H54 (cell line): ENCODE data around the gene PCDHGB4.
A peak's percentile ranks its signal among the peaks of the same experiment; 100 is the strongest.
"Not testable (repeated sequence)": the region's sequence is repeated elsewhere in the genome, so short reads cannot be mapped to it uniquely, and the experiment has no call there.

ENCODE experiments used
- DNase-seq: peaks from one replicate; pipeline ENCODE4 v3.0.0; 2011; ENCODE audit warnings: low spot score, mixed read lengths; ENCODE audit not compliant: insufficient read length
- FAIRE-seq: peaks from 3 replicates; lab custom pipeline; 2011; peaks lifted over from hg19 to GRCh38; lab: Jason Lieb, UNC
- POLR2A ChIP-seq: IDR thresholded peaks from 2 replicates; pipeline ENCODE4 v1.6.1; 2011; ENCODE audit warnings: low read depth, mild to moderate bottlenecking, low read length

Gene PCDHGB4

DNA sequence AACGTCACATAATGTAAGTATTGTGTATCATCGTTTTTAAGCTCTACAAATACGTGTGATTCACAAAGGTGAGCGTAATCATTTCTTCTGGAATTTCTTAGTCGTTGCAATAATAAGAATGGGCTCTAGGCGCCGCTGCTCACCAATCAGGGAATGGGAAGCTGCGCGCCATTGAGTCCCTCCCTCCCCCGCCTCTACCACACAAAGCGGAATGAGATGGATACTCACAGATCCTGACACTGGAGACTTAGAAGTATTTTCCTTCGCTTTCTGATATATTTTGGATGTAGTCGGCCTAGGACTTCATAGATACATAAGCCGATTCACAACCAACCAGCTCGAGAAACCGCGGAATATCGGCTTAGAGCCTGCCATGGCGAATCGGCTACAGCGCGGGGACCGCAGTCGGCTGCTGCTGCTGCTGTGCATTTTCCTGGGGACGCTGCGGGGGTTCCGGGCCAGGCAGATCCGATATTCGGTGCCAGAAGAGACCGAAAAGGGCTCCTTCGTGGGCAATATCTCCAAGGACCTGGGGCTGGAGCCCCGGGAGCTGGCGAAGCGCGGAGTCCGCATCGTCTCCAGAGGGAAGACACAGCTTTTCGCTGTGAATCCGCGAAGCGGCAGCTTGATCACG is 33.5 kb downstream of the PCDHGB4 start, which contains the start of gene PCDHGA11:
Gene PCDHGA11 (plus strand): TSS at position 197 of the 634 bp plus-strand sequence. CDS start 177 bp downstream, at position 374.
- DNase-seq (peak; percentile 22), FAIRE-seq (no peak)
- no peak for TF ChIP-seq POLR2A

DNA sequence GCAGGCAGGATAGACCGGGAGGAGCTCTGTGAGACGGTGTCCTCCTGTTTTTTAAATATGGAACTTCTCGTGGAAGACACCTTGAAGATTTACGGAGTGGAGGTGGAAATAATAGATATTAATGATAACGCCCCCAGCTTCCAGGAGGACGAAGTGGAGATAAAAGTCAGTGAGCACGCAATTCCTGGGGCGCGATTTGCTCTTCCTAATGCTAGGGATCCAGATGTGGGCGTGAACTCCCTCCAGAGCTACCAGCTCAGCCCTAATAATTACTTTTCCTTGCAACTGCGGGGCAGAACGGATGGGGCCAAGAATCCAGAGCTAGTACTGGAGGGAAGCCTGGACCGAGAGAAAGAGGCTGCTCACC is 34.0 kb downstream of the PCDHGB4 start:
- FAIRE-seq (no peak), DNase-seq (no peak)
- no peak for TF ChIP-seq POLR2A

DNA sequence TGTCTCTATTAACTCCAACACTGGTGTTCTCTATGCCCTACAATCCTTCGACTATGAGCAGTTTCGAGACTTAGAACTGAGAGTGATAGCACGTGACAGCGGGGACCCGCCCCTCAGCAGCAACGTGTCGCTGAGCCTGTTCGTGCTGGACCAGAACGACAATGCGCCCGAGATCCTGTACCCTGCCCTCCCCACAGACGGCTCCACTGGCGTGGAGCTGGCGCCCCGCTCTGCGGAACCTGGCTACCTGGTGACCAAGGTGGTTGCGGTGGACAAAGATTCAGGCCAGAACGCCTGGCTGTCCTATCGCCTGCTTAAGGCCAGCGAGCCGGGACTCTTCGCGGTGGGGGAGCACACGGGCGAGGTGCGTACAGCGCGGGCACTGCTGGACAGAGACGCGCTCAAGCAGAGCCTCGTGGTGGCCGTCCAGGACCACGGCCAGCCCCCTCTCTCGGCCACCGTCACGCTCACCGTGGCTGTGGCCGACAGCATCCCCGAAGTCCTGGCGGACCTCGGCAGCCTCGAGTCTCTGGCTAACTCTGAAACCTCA is 35.3 kb downstream of the PCDHGB4 start:
- no peak for TF ChIP-seq POLR2A
- FAIRE-seq: no peak
- DNase-seq: no peak

DNA sequence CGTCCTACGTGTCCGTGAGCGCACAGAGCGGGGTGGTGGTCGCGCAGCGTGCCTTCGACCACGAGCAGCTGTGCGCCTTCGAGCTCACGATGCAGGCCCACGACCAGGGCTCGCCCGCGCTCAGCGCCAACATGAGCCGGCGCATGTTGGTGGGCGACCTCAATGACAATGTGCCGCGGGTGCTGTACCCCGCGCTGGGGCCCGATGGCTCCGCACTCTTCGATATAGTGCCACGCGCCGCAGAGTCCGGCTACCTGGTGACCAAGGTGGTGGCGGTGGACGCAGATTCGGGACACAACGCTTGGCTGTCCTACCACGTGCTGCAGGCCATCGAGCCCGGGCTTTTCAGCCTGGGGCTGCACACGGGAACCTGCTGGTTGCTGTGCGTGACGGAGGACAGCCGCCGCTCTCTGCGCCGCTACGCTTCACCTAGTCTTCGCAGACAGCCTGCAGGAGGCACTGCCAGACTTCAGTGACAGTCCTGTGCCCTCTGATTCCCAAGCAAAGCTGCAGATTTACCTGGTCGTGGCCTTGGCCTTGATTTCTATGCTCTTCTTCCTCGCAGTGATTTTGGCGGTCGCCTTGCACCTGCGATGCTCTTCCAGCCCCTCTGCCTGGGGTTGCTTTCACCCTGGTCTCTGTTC is 40.4 kb downstream of the PCDHGB4 start:
- DNase-seq: no peak
- TF ChIP-seq POLR2A: no peak
- no peak for FAIRE-seq

DNA sequence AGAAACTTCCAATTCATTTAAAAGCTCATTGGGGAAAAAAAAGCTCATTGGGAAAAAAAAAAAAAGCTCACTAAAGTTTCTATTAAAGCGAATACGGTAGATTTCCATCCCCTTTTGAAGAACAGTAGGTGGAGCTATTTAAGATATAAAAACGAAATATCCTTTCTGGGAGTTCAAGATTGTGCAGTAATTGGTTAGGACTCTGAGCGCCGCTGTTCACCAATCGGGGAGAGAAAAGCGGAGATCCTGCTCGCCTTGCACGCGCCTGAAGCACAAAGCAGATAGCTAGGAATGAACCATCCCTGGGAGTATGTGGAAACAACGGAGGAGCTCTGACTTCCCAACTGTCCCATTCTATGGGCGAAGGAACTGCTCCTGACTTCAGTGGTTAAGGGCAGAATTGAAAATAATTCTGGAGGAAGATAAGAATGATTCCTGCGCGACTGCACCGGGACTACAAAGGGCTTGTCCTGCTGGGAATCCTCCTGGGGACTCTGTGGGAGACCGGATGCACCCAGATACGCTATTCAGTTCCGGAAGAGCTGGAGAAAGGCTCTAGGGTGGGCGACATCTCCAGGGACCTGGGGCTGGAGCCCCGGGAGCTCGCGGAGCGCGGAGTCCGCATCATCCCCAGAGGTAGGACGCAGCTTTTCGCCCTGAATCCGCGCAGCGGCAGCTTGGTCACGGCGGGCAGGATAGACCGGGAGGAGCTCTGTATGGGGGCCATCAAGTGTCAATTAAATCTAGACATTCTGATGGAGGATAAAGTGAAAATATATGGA is 43.0 kb downstream of the PCDHGB4 start, which contains the start of gene PCDHGA12:
Gene PCDHGA12 (plus strand): TSS at position 176 of the 782 bp plus-strand sequence. CDS start 253 bp downstream, at position 429.
- DNase-seq (no peak), FAIRE-seq (no peak)
- TF ChIP-seq POLR2A: no peak

DNA sequence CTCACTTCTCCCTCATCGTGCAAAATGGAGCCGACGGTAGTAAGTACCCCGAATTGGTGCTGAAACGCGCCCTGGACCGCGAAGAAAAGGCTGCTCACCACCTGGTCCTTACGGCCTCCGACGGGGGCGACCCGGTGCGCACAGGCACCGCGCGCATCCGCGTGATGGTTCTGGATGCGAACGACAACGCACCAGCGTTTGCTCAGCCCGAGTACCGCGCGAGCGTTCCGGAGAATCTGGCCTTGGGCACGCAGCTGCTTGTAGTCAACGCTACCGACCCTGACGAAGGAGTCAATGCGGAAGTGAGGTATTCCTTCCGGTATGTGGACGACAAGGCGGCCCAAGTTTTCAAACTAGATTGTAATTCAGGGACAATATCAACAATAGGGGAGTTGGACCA is 43.8 kb downstream of the PCDHGB4 start:
- DNase-seq (no peak), FAIRE-seq (no peak)
- TF ChIP-seq POLR2A: no peak

DNA sequence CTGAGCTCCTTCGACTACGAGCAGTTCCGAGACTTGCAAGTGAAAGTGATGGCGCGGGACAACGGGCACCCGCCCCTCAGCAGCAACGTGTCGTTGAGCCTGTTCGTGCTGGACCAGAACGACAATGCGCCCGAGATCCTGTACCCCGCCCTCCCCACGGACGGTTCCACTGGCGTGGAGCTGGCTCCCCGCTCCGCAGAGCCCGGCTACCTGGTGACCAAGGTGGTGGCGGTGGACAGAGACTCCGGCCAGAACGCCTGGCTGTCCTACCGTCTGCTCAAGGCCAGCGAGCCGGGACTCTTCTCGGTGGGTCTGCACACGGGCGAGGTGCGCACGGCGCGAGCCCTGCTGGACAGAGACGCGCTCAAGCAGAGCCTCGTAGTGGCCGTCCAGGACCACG is 44.8 kb downstream of the PCDHGB4 start:
- not testable (repeated sequence) for FAIRE-seq, DNase-seq

DNA sequence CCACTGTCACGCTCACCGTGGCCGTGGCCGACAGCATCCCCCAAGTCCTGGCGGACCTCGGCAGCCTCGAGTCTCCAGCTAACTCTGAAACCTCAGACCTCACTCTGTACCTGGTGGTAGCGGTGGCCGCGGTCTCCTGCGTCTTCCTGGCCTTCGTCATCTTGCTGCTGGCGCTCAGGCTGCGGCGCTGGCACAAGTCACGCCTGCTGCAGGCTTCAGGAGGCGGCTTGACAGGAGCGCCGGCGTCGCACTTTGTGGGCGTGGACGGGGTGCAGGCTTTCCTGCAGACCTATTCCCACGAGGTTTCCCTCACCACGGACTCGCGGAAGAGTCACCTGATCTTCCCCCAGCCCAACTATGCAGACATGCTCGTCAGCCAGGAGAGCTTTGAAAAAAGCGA is 45.2 kb downstream of the PCDHGB4 start:
- not testable (repeated sequence) for FAIRE-seq, DNase-seq

DNA sequence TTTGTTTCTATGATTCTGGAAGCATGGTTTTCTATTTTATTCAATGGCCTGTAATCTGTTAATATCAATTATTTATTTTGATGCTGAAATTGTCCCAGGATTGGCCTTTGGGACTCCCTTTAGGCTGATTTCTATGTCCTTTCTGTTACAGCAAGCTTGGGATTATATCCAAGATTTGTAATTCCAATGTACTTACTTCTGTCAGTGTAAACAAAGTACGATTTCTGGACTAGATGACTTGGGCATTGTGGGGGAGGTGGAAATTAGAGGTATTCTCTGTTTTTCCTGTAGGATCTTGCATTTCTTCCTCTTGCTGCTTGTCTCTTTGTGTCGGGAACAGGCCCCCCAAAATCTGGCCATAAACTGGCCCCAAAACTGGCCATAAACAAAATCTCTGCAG is 46.5 kb downstream of the PCDHGB4 start:
- FAIRE-seq (no peak), DNase-seq (no peak)
- TF ChIP-seq POLR2A: no peak

DNA sequence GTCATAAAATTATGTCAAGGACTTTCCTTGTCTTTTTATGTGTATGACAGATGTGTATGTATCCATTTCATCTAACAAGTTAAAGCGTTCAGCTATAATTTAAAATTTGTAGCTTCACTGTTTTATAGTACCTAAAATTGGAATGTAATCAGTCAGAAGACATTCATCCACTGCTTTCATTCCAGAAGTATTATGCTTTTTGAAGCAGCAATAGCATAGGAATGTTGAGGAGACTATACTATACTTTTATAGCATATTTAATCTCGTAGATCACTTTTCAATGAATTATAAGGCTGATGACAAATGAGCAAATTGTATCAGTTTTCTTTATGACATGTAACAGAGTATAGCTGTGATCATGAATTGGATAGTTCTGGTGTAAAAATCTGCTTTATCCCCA is 49.7 kb downstream of the PCDHGB4 start:
- DNase-seq (no peak), FAIRE-seq (peak; percentile 15)
- no peak for TF ChIP-seq POLR2A

DNA sequence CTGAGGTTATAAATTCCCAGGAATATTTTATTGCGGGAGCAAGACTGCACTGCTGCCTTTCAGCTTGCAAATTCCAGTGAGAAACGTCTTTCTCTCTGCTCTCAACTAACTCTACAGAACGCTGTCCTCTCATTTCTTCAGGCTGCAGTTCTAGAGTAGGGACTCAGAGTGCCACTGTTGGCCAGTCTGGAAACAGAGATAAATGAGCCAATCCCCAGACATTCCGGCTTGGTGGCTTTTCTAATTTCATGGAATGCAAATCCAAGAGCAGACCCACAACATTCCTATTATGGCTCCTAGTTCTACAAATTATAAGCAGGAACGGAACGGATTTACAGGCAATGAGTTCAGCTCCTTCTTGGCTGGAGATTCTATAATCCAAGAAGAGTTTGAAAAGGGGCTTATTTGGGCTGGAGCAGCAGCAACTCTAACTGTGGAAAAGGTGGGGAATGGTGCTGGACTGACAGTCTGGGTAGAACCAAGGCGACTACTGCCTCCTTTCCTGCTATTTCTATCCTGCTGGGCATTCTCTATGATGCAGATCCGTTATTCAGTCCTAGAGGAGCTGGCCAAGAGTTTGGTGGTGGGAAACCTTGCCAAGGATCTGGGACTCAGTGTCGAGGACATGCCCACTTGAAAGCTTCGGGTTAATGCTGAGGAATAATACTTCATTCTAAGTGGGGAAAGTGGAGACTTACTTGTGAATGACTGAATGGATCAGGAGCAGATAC is 52.1 kb downstream of the PCDHGB4 start:
- no peak for TF ChIP-seq POLR2A
- FAIRE-seq: no peak
- DNase-seq: no peak
